GM23338 (cell line): Measurements from ENCODE around the gene OR4P4. TPM values are rescaled to one million over a fixed set of nuclear protein-coding genes. Genes with fewer than 3 reads are reported as not detected.

Experiments used
- ATAC-seq: fragments of 200-7000 bp; cut with Tn5 transposase; 3 replicates; pipeline ENCODE4 v1.9.1; 2020
- DNase-seq: peaks from one replicate; pipeline ENCODE4 v3.0.0-alpha.2; 2015; ENCODE audit warnings: low spot score
- H2AFZ ChIP-seq: fragments of 200-600 bp; sonication (generic); 2 replicates; pipeline ENCODE4 v1.8.0; 2016; ENCODE audit warnings: antibody characterized with exemption, mild to moderate bottlenecking, moderate library complexity
- H3F3A ChIP-seq: fragments of 200-600 bp; sonication (generic); replicated peaks from 2 replicates; pipeline ENCODE4 v1.8.0; 2017; ENCODE audit warnings: antibody characterized with exemption, mixed run types, low read depth
- H3K27ac ChIP-seq: fragments of 200-600 bp; sonication (generic); 2 replicates; pipeline ENCODE4 v1.6.1; 2016; ENCODE audit warnings: low read depth
- H3K27me3 ChIP-seq: fragments of 200-600 bp; sonication (generic); 2 replicates; pipeline ENCODE4 v1.8.0; 2016; ENCODE audit warnings: mild to moderate bottlenecking, mixed run types, moderate library complexity; ENCODE audit not compliant: insufficient read depth
- H3K36me3 ChIP-seq: fragments of 200-600 bp; sonication (generic); 2 replicates; pipeline ENCODE4 v1.8.0; 2016; ENCODE audit warnings: mild to moderate bottlenecking; ENCODE audit not compliant: insufficient read depth
- H3K4me1 ChIP-seq: fragments of 200-600 bp; sonication (generic); 2 replicates; pipeline ENCODE4 v1.8.0; 2016; ENCODE audit warnings: mild to moderate bottlenecking, moderate library complexity; ENCODE audit not compliant: insufficient read depth
- H3K4me2 ChIP-seq: fragments of 200-600 bp; sonication (generic); 2 replicates; pipeline ENCODE4 v1.7.1; 2017; ENCODE audit warnings: mixed run types
- H3K4me3 ChIP-seq: fragments of 200-600 bp; sonication (generic); 2 replicates; pipeline ENCODE4 v1.6.1; 2016; ENCODE audit warnings: mixed run types
- H3K79me2 ChIP-seq: fragments of 200-600 bp; sonication (generic); replicated peaks from 2 replicates; pipeline ENCODE4 v1.8.0; 2017; ENCODE audit warnings: mild to moderate bottlenecking; ENCODE audit not compliant: insufficient read depth
- H3K9me2 ChIP-seq: fragments of 200-600 bp; sonication (generic); 2 replicates; pipeline ENCODE4 v1.8.0; 2017; ENCODE audit not compliant: insufficient read depth
- H4K20me1 ChIP-seq: fragments of 200-600 bp; sonication (generic); replicated peaks from 2 replicates; pipeline ENCODE4 v1.8.0; 2017; ENCODE audit warnings: mild to moderate bottlenecking; ENCODE audit not compliant: insufficient read depth
- H3K27ac Mint-ChIP-seq: 2 replicates; pipeline ENCODE4 v1.8.0; 2020; ENCODE audit warnings: inconsistent platforms, mild to moderate bottlenecking, moderate library complexity, mixed read lengths
- H3K27me3 Mint-ChIP-seq: 3 replicates; pipeline ENCODE4 v1.8.0; 2022; ENCODE audit warnings: low read depth, mild to moderate bottlenecking, moderate library complexity, mixed read lengths, inconsistent platforms; ENCODE audit not compliant: insufficient read depth, poor library complexity
- H3K36me3 Mint-ChIP-seq: 3 replicates; pipeline ENCODE4 v1.8.0; 2021; ENCODE audit warnings: low read depth, mild to moderate bottlenecking, inconsistent platforms, moderate library complexity, mixed read lengths
- H3K4me1 Mint-ChIP-seq: 3 replicates; pipeline ENCODE4 v1.8.0; 2020; ENCODE audit warnings: mild to moderate bottlenecking, inconsistent platforms, mixed read lengths
- H3K4me3 Mint-ChIP-seq: 3 replicates; pipeline ENCODE4 v1.8.0; 2021; ENCODE audit warnings: moderate library complexity, mild to moderate bottlenecking, inconsistent platforms, mixed read lengths
- H3K9me3 Mint-ChIP-seq: 3 replicates; pipeline ENCODE4 v1.8.0; 2020; ENCODE audit warnings: moderate library complexity, mild to moderate bottlenecking, inconsistent platforms, mixed read lengths
- CREB1 ChIP-seq: fragments of 250-450 bp; sonication (Bioruptor Pico); IDR thresholded peaks from 2 replicates; pipeline ENCODE4 v1.5.0; 2020; ENCODE audit warnings: low read depth, mild to moderate bottlenecking, moderate library complexity
- EZH2 ChIP-seq: fragments of 200-600 bp; sonication (generic); IDR thresholded peaks from one replicate; pipeline ENCODE4 v1.8.0; 2017; ENCODE audit warnings: antibody characterized with exemption, mild to moderate bottlenecking, low read depth; ENCODE audit not compliant: unreplicated experiment
- EZH2phosphoT487 ChIP-seq: fragments of 200-600 bp; sonication (generic); IDR thresholded peaks from one replicate; pipeline ENCODE4 v1.8.1; 2018; ENCODE audit warnings: antibody characterized with exemption; ENCODE audit not compliant: unreplicated experiment
- JUNB ChIP-seq: IDR thresholded peaks from one replicate; pipeline ENCODE4 v1.6.1; 2016; ENCODE audit warnings: antibody characterized with exemption; ENCODE audit not compliant: unreplicated experiment
- NANOG ChIP-seq: IDR thresholded peaks from 2 replicates; pipeline ENCODE4 v1.6.1; 2016; ENCODE audit warnings: antibody characterized with exemption, borderline replicate concordance
- POLR2AphosphoS5 ChIP-seq: IDR thresholded peaks from 2 replicates; pipeline ENCODE4 v1.6.1; 2016; ENCODE audit warnings: antibody characterized with exemption, low read depth
- REST ChIP-seq: IDR thresholded peaks from one replicate; pipeline ENCODE4 v1.6.1; 2018; ENCODE audit warnings: antibody characterized with exemption; ENCODE audit not compliant: unreplicated experiment
- STAT1 ChIP-seq: IDR thresholded peaks from one replicate; pipeline ENCODE4 v1.6.1; 2016; ENCODE audit warnings: antibody characterized with exemption; ENCODE audit not compliant: unreplicated experiment
- ZNF462 ChIP-seq: fragments of 250-450 bp; sonication (Bioruptor Pico); IDR thresholded peaks from 2 replicates; pipeline ENCODE4 v1.5.0; 2020; ENCODE audit warnings: mild to moderate bottlenecking, moderate library complexity
- polyA plus RNA-seq: library from polyadenylated mRNA; unstranded; fragments of >200 nt; fragmentation: Nextera tagmentation; extraction: Ambion mirVana; gene quantifications from 2 replicates; pipeline ENCODE4 v1.2.1, GENCODE V29; 2016
- total RNA-seq: library from RNA; depleted of rRNA; stranded (reverse); fragments of >200 nt; shearing (Covaris generic); gene quantifications from 2 replicates; pipeline ENCODE4 v1.2.3, GENCODE V29; 2014

The OR4P4 gene
- total and polyA plus RNA-seq, 2 experiments from 2014 or later, result not detected

GRCh38 chr11:55661901-55662300, 27.0 kb downstream of the OR4P4 start, which contains the start of gene OR4C6 (continued):
- TF ChIP-seq ZNF462 (CRISPR knock-in tag) (no peak), CREB1 (CRISPR knock-in tag) (no peak), POLR2AphosphoS5 (no peak), EZH2 (no peak), REST (no peak)

GRCh38 chr11:55669376-55669775, 34.5 kb downstream of the OR4P4 start:
- H3K4me2 ChIP-seq, result no peak overlapping the region
- no peaks in the 10 kb centered on the region for H3K27me3 Mint-ChIP-seq
- no peak for ATAC-seq
- H3K4me3 ChIP-seq, result no peak overlapping the region
- H3K4me3 Mint-ChIP-seq, result no peak overlapping the region
- no peaks in the 10 kb centered on the region for H4K20me1 ChIP-seq
- peaks cover 10% of the 10 kb centered on the region; the same call in 2 of the 3 replicates for H3K36me3 Mint-ChIP-seq
- H3F3A ChIP-seq, result no peaks in the 10 kb centered on the region
- TF ChIP-seq EZH2, result no peak
- TF ChIP-seq EZH2phosphoT487, result no peak
- TF ChIP-seq REST, result no peak
- no peak for TF ChIP-seq POLR2AphosphoS5
- TF ChIP-seq STAT1, result no peak
- TF ChIP-seq JUNB, result no peak
- TF ChIP-seq NANOG, result no peak
- H3K27ac ChIP-seq, result no peak overlapping the region
- H3K4me1 Mint-ChIP-seq, result no peaks in the 10 kb centered on the region
- H3K4me1 ChIP-seq, result no peaks in the 10 kb centered on the region
- peaks cover 12% of the 10 kb centered on the region; the same call in 1 of the 2 replicates for H3K36me3 ChIP-seq
- no peaks in the 10 kb centered on the region for H3K79me2 ChIP-seq
- no peaks in the 10 kb centered on the region for H3K9me2 ChIP-seq
- H3K27ac Mint-ChIP-seq, result no peak overlapping the region
- DNase-seq, result no peak
- no peak overlapping the region for H2AFZ ChIP-seq
- no peaks in the 10 kb centered on the region for H3K27me3 ChIP-seq
- peaks cover 85% of the 10 kb centered on the region for H3K9me3 Mint-ChIP-seq
